Sigmoid colon (tissue), 7 donors: ENCODE data around the gene FAM3B. TPM values are rescaled to one million over a fixed set of nuclear protein-coding genes. Genes with fewer than 3 reads are reported as not detected.

Experiments used
- DNase-seq: peaks from one replicate; pipeline ENCODE4 v3.0.0-alpha.2; 2019
- H3K27ac ChIP-seq, 4 donors: fragments of 200-600 bp; sonication (generic); one replicate each; pipeline ENCODE4 v1.5.1; 2016 to 2019; ENCODE audit warnings: mild to moderate bottlenecking in 1 of 4
- H3K27me3 ChIP-seq, 3 donors: fragments of 200-600 bp; sonication (generic); one replicate each; pipeline ENCODE4 v1.5.1; 2019; ENCODE audit warnings: mild to moderate bottlenecking in 1 of 3
- H3K36me3 ChIP-seq, 4 donors: fragments of 200-600 bp; sonication (generic); one replicate each; pipeline ENCODE4 v1.5.1; 2016 to 2019
- H3K4me1 ChIP-seq, 4 donors: fragments of 200-600 bp; sonication (generic); one replicate each; pipeline ENCODE4 v1.5.1; 2017 to 2019
- H3K4me3 ChIP-seq, 4 donors: fragments of 200-600 bp; sonication (generic); one replicate each; pipeline ENCODE4 v1.5.1; 2017 to 2019; ENCODE audit warnings: mild to moderate bottlenecking in 2 of 4, moderate library complexity in 1 of 4
- H3K9me3 ChIP-seq, 4 donors: fragments of 200-600 bp in 3 of 4; sonication (generic) in 3 of 4; one replicate each; pipeline versions ENCODE4 v1.5.1 to v1.6.1; 2013 to 2019
- CTCF ChIP-seq, 4 experiments: fragments of 450-650 bp in 3 of 4; fragments of 200-600 bp in 1 of 4; IDR thresholded peaks; one replicate each; pipeline ENCODE4 v1.5.1; 2016 to 2019; ENCODE audit warnings: antibody characterized with exemption in 4 of 4, mild to moderate bottlenecking in 3 of 4, moderate library complexity in 2 of 4
- EP300 ChIP-seq, 4 donors: sonication (generic); formaldehyde crosslinking; IDR thresholded peaks; one replicate each; pipeline ENCODE4 v1.6.1; 2017; ENCODE audit warnings: antibody characterized with exemption in 4 of 4
- POLR2A ChIP-seq, 2 donors: fragments of 450-650 bp; IDR thresholded peaks; one replicate each; pipeline ENCODE4 v1.6.1; 2016; ENCODE audit warnings: antibody characterized with exemption in 2 of 2, mild to moderate bottlenecking in 2 of 2, moderate library complexity in 2 of 2
- POLR2AphosphoS5 ChIP-seq, 4 donors: sonication (generic); formaldehyde crosslinking; IDR thresholded peaks; one replicate each; pipeline ENCODE4 v1.6.1; 2017; ENCODE audit warnings: antibody characterized with exemption in 4 of 4
- WGBS, 2 donors: extraction: QIAGEN DNeasy Blood & Tissue Kit; methylation state at CpG; one replicate each; pipeline ENCODE4 v1.1.7; 2013; 5-methylcytosine and 5-hydroxymethylcytosine counted together
- intact Hi-C: fragments of 100-400 bp; cut with DNase I; formaldehyde crosslinking; loops from one replicate; pipeline ENCODE4 v1.15.1; 2023
- polyA plus RNA-seq, 3 donors: library from polyadenylated mRNA; stranded (reverse); fragments of 200-250 nt; gene quantifications; one replicate each; pipeline ENCODE4 v1.2.3, GENCODE V29; 2013
- total RNA-seq, 4 donors: library from RNA; depleted of rRNA; stranded (reverse); fragments of >200 nt; gene quantifications; one replicate each; pipeline ENCODE4 v1.1.0, GENCODE V29; 2016
- donor health status: healthy with polysubstance abuse.
- donor health status: Bipolar disorder and iron deficiency.
- donor health status: healthy.

Gene FAM3B
- total and polyA plus RNA-seq, 7 donors = 0.16 to 2.5 (median 1.4) TPM; not detected in 4

GRCh38 chr21:41349619-41350390 lies 33.2 kb downstream of the FAM3B start:
- 90 to 91% methylated on average over 19 of the region's 19 CpGs for WGBS, 2 donors

DNA sequence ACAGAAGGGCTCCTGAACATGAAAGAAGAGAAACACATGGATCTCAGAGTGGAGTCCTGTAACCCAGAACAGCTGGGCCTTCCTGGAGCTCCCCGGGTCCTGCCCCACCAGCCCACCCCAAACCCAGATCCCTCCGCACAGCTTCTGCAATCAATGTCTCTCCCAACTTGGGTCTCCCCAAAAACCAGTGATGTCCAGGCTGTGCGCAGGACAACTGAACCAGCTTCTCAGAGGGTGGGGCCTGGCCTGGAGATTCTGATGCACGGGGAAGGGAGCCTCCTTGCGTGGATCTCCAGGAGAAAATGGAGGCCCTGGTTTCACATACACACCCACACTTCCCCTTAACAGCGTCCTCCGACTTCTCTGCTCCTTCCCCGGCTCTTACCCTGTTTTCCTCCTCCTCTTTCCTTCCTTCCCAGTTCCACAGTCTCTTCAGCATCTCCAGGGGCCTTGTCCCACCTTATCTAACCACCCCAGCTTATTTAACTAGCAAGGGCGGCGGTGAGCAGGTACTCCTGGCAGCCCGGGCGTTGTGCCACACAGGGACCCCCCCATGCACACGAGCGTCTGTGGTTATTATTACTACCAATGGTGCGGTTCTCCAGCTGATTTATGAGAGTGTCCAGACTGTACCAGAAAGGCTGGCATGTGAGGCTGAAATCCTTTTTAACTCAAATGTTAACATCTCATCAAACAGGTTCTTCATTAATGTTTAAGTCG lies 34.0 kb downstream of the FAM3B start:
- Histone ChIP-seq H3K36me3 (no peaks in the 10 kb centered on the region), H3K4me1 (no peaks in the 10 kb centered on the region), H3K27ac (no peak overlapping the region), H3K27me3 (peaks cover 0 to 5% (median 0%) of the 10 kb centered on the region in 3 donors), H3K9me3 (no peaks in the 10 kb centered on the region), H3K4me3 (no peak overlapping the region)
- TF ChIP-seq EP300 (IDR thresholded peaks at IDR 0.05) = no peak
- no peak for TF ChIP-seq POLR2A (IDR thresholded peaks at IDR 0.05)
- TF ChIP-seq POLR2AphosphoS5 (IDR thresholded peaks at IDR 0.05) = no peak
- TF ChIP-seq CTCF (IDR thresholded peaks at IDR 0.05) = no peak
- intact Hi-C loops = no loop called here
- WGBS, 2 donors = 87 to 91% methylated on average over 16 of the region's 16 CpGs
- no peak for DNase-seq

More at GRCh38 chr21:41349619-41350390, 33.2 kb downstream of the FAM3B start:
- Histone ChIP-seq H3K36me3 (no peaks in the 10 kb centered on the region), H3K4me1 (no peaks in the 10 kb centered on the region), H3K9me3 (no peaks in the 10 kb centered on the region), H3K27me3 (peaks cover 0 to 5% (median 0%) of the 10 kb centered on the region in 3 donors), H3K4me3 (no peak overlapping the region), H3K27ac (no peak overlapping the region)
- TF ChIP-seq EP300 (IDR thresholded peaks at IDR 0.05) (no peak), CTCF (IDR thresholded peaks at IDR 0.05) (no peak), POLR2A (IDR thresholded peaks at IDR 0.05) (no peak), POLR2AphosphoS5 (IDR thresholded peaks at IDR 0.05) (no peak)
- DNase-seq = no peak
- intact Hi-C loops = no loop called here

GRCh38 chr21:41357546-41357945 lies 40.9 kb downstream of the FAM3B start:
- Histone ChIP-seq H3K27ac (no peak overlapping the region), H3K27me3 (no peaks in the 10 kb centered on the region), H3K4me3 (no peak overlapping the region), H3K36me3 (no peaks in the 10 kb centered on the region), H3K4me1 (peaks cover 0 to 22% (median 5%) of the 10 kb centered on the region in 4 donors), H3K9me3 (no peaks in the 10 kb centered on the region)
- 80 to 84% methylated on average over 8 of the region's 8 CpGs for WGBS, 2 donors
- DNase-seq = no peak
- intact Hi-C loops = no loop called here
- TF ChIP-seq POLR2AphosphoS5 (IDR thresholded peaks at IDR 0.05) (no peak), CTCF (IDR thresholded peaks at IDR 0.05) (no peak), EP300 (IDR thresholded peaks at IDR 0.05) (no peak), POLR2A (IDR thresholded peaks at IDR 0.05) (no peak)

- Histone ChIP-seq H3K36me3 (no peaks in the 10 kb centered on the region), H3K4me3 (no peak overlapping the region), H3K9me3 (no peaks in the 10 kb centered on the region), H3K27ac (no peak overlapping the region), H3K4me1 (peaks cover 0 to 22% (median 5%) of the 10 kb centered on the region in 4 donors), H3K27me3 (no peaks in the 10 kb centered on the region)
- 89 to 91% methylated on average over 9 of the region's 9 CpGs for WGBS, 2 donors
- no peak for DNase-seq
- intact Hi-C loops = no loop called here
- TF ChIP-seq EP300 (IDR thresholded peaks at IDR 0.05) (no peak), POLR2AphosphoS5 (IDR thresholded peaks at IDR 0.05) (no peak), POLR2A (IDR thresholded peaks at IDR 0.05) (no peak), CTCF (IDR thresholded peaks at IDR 0.05) (no peak)
These were observed 41.9 kb downstream of the FAM3B start for GRCh38 chr21:41358193-41359166.
